Measurements from ENCODE around the gene FBXL14.

DNA sequence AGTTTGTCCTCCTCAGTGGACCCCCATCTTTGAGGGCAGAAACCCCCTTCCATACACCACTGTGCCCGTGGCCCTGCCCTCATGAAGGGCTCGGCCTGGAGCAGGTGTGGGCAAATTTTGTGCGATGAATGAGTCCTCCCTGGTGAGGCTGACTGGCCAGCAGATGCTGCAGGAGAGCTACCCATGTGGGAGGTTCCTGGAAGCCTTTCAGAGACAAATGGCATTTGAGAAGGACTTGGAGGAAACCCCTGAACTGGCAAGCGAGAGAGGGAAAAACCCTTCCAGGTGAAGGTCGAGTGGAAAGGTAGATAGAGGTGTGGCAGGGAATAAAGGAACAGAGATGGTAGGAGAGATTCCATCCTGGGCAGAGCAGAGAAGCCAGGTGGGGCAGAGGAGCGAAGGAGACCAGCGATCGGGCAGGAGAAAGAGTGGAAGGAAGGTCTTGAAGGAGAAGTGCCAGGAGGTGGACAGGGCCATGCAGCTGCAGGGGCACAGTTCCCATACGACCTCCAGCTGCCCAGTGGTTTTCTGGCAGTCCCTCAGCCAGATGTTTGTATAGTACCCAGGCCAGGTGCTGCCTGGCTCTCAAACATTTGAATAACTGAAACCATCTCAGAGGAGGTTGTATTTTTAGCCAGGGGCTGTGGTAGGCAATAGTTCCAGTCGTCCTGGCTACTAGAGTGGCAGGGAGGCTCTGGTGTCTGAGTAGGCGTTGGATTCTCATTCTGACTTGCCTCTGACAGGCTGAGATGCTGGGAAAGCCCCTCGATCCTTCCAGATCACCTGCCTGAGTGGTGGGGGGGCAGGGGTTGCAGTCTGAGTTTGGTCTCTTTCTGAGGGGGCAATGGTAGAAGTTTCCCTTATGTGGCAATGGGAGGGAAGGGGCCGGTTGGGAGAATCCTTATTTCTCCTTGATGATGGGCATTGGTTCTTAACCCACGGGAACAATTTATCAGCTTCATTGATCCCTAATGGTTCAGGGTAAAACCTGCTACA, 40.1 kb downstream of the FBXL14 start:
- TF ChIP-seq ZNF496 (CRISPR knock-in tag; IDR thresholded peaks at IDR 0.05; ENCODE audit: insufficient replicate concordance): no peak
- no peak for TF ChIP-seq HMG20A (CRISPR knock-in tag; IDR thresholded peaks at IDR 0.05; ENCODE audit: borderline replicate concordance)
- TF ChIP-seq SAP130 (CRISPR knock-in tag; IDR thresholded peaks at IDR 0.05; ENCODE audit: low read depth): no peak
- TF ChIP-seq POLR2A (IDR thresholded peaks at IDR 0.05; ENCODE audit: insufficient read depth in 1 of 2, low read depth in 2 of 2, low read length in 2 of 2): no peak
- no peak for TF ChIP-seq POLR2G (IDR thresholded peaks at IDR 0.05; ENCODE audit: low read depth, low read length)
- TF ChIP-seq, protein P1, sequence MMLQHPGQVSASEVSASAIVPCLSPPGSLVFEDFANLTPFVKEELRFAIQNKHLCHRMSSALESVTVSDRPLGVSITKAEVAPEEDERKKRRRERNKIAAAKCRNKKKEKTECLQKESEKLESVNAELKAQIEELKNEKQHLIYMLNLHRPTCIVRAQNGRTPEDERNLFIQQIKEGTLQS (CRISPR knock-in tag; IDR thresholded peaks at IDR 0.05): no peak
- no peak for TF ChIP-seq HOXA9 (CRISPR knock-in tag; IDR thresholded peaks at IDR 0.05; ENCODE audit: borderline replicate concordance)
- TF ChIP-seq ZNF674 (CRISPR knock-in tag; IDR thresholded peaks at IDR 0.05; ENCODE audit: low read depth): no peak
- TF ChIP-seq ZFP90 (CRISPR knock-in tag; IDR thresholded peaks at IDR 0.05; ENCODE audit: borderline replicate concordance): no peak
- TF ChIP-seq KDM2A (CRISPR knock-in tag; IDR thresholded peaks at IDR 0.05; ENCODE audit: borderline replicate concordance, low read depth): no peak

Data from HepG2 (cell line).